ENCODE data around the gene KIAA2012.

Gene KIAA2012

DNA sequence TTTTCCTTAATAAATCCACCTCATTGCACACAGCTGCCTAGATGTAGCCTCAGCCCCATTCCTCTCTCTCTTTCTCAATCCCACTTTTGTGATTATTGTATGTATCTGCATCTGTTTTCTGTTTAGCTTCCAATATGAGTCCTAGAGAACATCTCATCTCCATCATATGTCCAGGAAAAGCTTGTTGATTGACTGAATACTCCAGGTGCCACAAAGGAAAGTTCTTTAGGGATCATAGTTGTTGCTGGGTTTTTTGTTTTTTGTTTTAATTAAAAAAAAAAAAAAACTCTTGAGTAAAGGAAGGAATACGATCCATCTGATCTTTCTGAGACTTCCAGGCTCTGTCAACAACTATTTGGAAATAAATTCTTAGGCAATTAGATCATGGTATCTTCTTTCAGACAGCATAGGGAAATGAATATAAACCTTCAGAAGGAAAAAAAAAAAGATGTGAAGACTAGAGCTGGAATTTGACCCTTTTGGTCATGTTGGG, 42.5 kb downstream of the KIAA2012 start:
- H3K27ac ChIP-seq (ENCODE audit: low read depth, low read length), result peak overlapping the region; percentile 63
- H3K36me3 ChIP-seq (ENCODE audit: insufficient read depth, low read length), result no peaks in the 10 kb centered on the region
- H3K27me3 ChIP-seq (ENCODE audit: insufficient read depth, low read length), result no peaks in the 10 kb centered on the region
- no peaks in the 10 kb centered on the region for H3K79me2 ChIP-seq (ENCODE audit: control insufficient read depth, insufficient read depth, low read length, unreplicated experiment)
- H2AFZ ChIP-seq (ENCODE audit: low read length, unreplicated experiment), result no peak overlapping the region
- 0 out of 2 replicates have a peak overlapping the region, but pooled peaks have one; percentile 14 for H3K4me3 ChIP-seq (ENCODE audit: low read depth, low read length)
- H3K4me1 ChIP-seq (ENCODE audit: control insufficient read depth, insufficient read depth, low read length, unreplicated experiment), result peaks cover 28% of the 10 kb centered on the region

- H2AFZ ChIP-seq (ENCODE audit: low read length, unreplicated experiment), result no peak overlapping the region
Observed at GRCh38 chr2:202116691-202117090, 43.6 kb downstream of the KIAA2012 start.

DNA sequence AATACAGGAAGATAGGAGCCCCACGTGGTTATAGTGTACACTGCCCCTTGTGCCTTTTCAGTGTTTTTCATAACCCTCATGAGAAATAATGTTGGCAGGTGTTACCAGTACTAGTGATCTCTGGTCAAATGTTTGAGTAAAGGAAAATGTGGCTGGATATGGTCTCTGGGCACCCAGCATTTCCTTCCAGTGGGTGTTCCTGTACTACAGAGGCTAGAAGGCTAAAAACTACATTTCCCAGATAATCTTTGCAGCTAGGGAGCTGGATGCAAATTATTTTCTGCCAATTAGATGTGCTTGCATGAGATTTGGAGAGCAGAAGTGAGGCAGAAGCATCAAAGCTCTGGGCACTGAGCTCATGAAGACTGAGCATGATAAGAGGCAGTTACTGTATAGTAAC, 45.1 kb downstream of the KIAA2012 start:
- Histone ChIP-seq H3K4me1 (ENCODE audit: control insufficient read depth, insufficient read depth, low read length, unreplicated experiment) (peaks cover 23% of the 10 kb centered on the region), H3K79me2 (ENCODE audit: control insufficient read depth, insufficient read depth, low read length, unreplicated experiment) (no peaks in the 10 kb centered on the region), H2AFZ (ENCODE audit: low read length, unreplicated experiment) (no peak overlapping the region)

More at GRCh38 chr2:202116691-202117090, 43.6 kb downstream of the KIAA2012 start:
- H3K27me3 ChIP-seq (ENCODE audit: insufficient read depth, low read length), result no peaks in the 10 kb centered on the region
- no peaks in the 10 kb centered on the region for H3K79me2 ChIP-seq (ENCODE audit: control insufficient read depth, insufficient read depth, low read length, unreplicated experiment)
- peaks cover 23% of the 10 kb centered on the region for H3K4me1 ChIP-seq (ENCODE audit: control insufficient read depth, insufficient read depth, low read length, unreplicated experiment)
- no peak overlapping the region for H3K4me3 ChIP-seq (ENCODE audit: low read depth, low read length)
- no peaks in the 10 kb centered on the region for H3K36me3 ChIP-seq (ENCODE audit: insufficient read depth, low read length)
- no peak overlapping the region for H3K27ac ChIP-seq (ENCODE audit: low read depth, low read length)

DNA sequence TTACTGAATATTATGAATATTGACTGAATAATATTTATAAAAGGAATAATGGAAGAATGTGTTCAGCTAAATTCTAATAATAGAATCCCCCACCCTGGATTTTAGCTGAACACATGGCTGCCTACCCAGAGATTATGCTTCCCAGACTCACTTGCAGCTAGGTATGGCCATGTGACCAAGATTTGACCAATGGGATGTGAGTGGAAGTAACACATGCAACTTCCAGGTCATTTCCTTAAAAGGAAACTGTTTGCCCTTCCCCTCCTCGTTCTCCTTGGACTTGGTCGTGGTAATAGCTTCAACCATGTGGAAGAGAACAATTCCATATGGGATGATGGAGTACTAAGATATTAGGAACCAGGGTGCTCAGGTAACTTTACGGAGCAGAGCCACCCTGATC, 47.8 kb downstream of the KIAA2012 start:
- Histone ChIP-seq H3K27ac (ENCODE audit: low read depth, low read length) (no peak overlapping the region), H2AFZ (ENCODE audit: low read length, unreplicated experiment) (no peak overlapping the region), H3K79me2 (ENCODE audit: control insufficient read depth, insufficient read depth, low read length, unreplicated experiment) (no peaks in the 10 kb centered on the region), H3K4me3 (ENCODE audit: low read depth, low read length) (no peak overlapping the region), H3K4me1 (ENCODE audit: control insufficient read depth, insufficient read depth, low read length, unreplicated experiment) (peaks cover 12% of the 10 kb centered on the region), H3K36me3 (ENCODE audit: insufficient read depth, low read length) (no peaks in the 10 kb centered on the region), H3K27me3 (ENCODE audit: insufficient read depth, low read length) (no peaks in the 10 kb centered on the region)

More for the DNA sequence above, 45.1 kb downstream of the KIAA2012 start:
- H3K36me3 ChIP-seq (ENCODE audit: insufficient read depth, low read length), result no peaks in the 10 kb centered on the region
- no peak overlapping the region for H3K27ac ChIP-seq (ENCODE audit: low read depth, low read length)
- H3K4me3 ChIP-seq (ENCODE audit: low read depth, low read length), result no peak overlapping the region
- H3K27me3 ChIP-seq (ENCODE audit: insufficient read depth, low read length), result no peaks in the 10 kb centered on the region

DNA sequence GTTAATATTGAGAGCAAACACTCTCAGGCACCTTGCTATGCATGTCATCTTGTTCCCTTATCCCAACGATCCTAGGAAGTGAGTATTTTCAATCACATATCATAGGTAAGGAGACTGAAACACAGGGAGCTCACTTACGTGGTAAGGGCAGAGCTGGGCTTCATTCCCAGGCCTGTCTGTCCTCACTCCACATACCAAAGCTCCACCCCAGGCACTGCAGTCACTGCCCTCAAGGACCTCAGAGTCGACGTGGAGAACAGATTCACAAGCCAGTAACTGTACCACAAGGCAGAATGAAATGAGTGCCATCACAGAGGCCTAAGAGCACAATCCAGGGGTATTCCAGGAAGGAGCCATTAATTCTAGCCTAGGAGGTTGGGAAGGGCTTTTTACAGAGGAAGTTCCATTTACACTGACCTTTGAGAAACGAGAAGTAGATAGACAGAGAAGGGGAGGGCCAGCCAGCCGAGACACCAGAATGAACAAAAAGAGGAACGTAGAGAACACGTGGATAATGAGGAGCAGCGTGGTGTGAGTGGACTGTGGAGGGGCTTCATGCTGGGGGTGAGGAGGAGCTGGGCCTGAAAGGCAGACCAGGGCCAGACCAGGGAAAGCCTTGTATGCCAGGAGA, 48.6 kb downstream of the KIAA2012 start:
- Histone ChIP-seq H3K4me3 (ENCODE audit: low read depth, low read length) (no peak overlapping the region), H3K4me1 (ENCODE audit: control insufficient read depth, insufficient read depth, low read length, unreplicated experiment) (peaks cover 4% of the 10 kb centered on the region), H3K36me3 (ENCODE audit: insufficient read depth, low read length) (no peaks in the 10 kb centered on the region), H3K27me3 (ENCODE audit: insufficient read depth, low read length) (no peaks in the 10 kb centered on the region), H3K79me2 (ENCODE audit: control insufficient read depth, insufficient read depth, low read length, unreplicated experiment) (no peaks in the 10 kb centered on the region), H2AFZ (ENCODE audit: low read length, unreplicated experiment) (no peak overlapping the region), H3K27ac (ENCODE audit: low read depth, low read length) (no peak overlapping the region)

GRCh38 chr2:202122163-202122540, 49.1 kb downstream of the KIAA2012 start:
- H3K4me1 ChIP-seq (ENCODE audit: control insufficient read depth, insufficient read depth, low read length, unreplicated experiment), result no peaks in the 10 kb centered on the region
- no peak overlapping the region for H3K4me3 ChIP-seq (ENCODE audit: low read depth, low read length)
- H3K27me3 ChIP-seq (ENCODE audit: insufficient read depth, low read length), result no peaks in the 10 kb centered on the region
- H3K79me2 ChIP-seq (ENCODE audit: control insufficient read depth, insufficient read depth, low read length, unreplicated experiment), result no peaks in the 10 kb centered on the region
- H3K36me3 ChIP-seq (ENCODE audit: insufficient read depth, low read length), result no peaks in the 10 kb centered on the region
- H2AFZ ChIP-seq (ENCODE audit: low read length, unreplicated experiment), result no peak overlapping the region
- H3K27ac ChIP-seq (ENCODE audit: low read depth, low read length), result no peak overlapping the region

GRCh38 chr2:202122980-202123720, 50.1 kb downstream of the KIAA2012 start:
- Histone ChIP-seq H3K27ac (ENCODE audit: low read depth, low read length) (no peak overlapping the region), H3K4me3 (ENCODE audit: low read depth, low read length) (no peak overlapping the region), H3K27me3 (ENCODE audit: insufficient read depth, low read length) (no peaks in the 10 kb centered on the region), H3K4me1 (ENCODE audit: control insufficient read depth, insufficient read depth, low read length, unreplicated experiment) (no peaks in the 10 kb centered on the region), H3K36me3 (ENCODE audit: insufficient read depth, low read length) (no peaks in the 10 kb centered on the region), H2AFZ (ENCODE audit: low read length, unreplicated experiment) (no peak overlapping the region), H3K79me2 (ENCODE audit: control insufficient read depth, insufficient read depth, low read length, unreplicated experiment) (no peaks in the 10 kb centered on the region)

DNA sequence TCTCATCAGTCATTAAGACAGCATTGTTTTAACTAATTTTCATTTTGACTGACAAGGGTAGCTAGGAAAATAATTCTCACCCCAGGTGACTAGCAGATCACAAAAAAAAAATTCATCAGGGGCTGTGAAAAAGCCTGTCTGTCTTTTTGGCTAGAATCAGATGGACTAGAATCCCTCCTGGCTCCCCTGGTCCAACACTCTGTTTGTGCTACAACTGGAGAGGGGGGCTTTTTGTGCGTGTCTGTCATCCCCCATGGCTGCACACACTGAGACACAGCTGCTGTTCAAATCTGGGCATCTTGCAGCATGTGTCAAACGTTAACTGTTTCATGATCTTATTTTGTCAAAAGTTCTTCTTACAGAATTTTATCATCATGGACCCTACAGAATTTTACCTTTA, 51.2 kb downstream of the KIAA2012 start:
- H3K4me3 ChIP-seq (ENCODE audit: low read depth, low read length), result no peak overlapping the region

GRCh38 chr2:202127687-202128331, 54.8 kb downstream of the KIAA2012 start:
- no peaks in the 10 kb centered on the region for H3K79me2 ChIP-seq (ENCODE audit: control insufficient read depth, insufficient read depth, low read length, unreplicated experiment)

More for the DNA sequence above, 51.2 kb downstream of the KIAA2012 start:
- Histone ChIP-seq H3K27ac (ENCODE audit: low read depth, low read length) (no peak overlapping the region), H3K36me3 (ENCODE audit: insufficient read depth, low read length) (no peaks in the 10 kb centered on the region), H3K4me1 (ENCODE audit: control insufficient read depth, insufficient read depth, low read length, unreplicated experiment) (no peaks in the 10 kb centered on the region), H3K79me2 (ENCODE audit: control insufficient read depth, insufficient read depth, low read length, unreplicated experiment) (no peaks in the 10 kb centered on the region), H2AFZ (ENCODE audit: low read length, unreplicated experiment) (no peak overlapping the region), H3K27me3 (ENCODE audit: insufficient read depth, low read length) (no peaks in the 10 kb centered on the region)

DNA sequence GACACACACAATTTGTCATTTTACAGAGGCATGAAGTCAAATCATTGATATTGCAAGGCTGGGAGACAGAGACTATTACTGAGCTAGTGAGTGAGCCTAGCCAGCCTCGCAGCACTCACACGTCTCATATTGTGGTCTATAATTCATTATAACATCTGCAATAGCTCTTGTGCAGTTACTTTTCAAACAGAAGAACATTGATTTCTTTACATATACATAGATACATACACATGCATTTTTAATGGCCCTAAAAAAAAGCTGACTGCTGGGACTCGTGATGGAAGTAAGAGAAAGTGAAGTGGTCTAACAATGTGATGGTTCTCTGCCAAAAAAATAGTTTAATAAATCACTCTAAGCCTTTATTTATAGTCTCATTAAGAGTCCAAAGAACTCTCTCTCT, 56.8 kb downstream of the KIAA2012 start:
- H3K79me2 ChIP-seq (ENCODE audit: control insufficient read depth, insufficient read depth, low read length, unreplicated experiment), result no peaks in the 10 kb centered on the region
- no peak overlapping the region for H3K4me3 ChIP-seq (ENCODE audit: low read depth, low read length)
- H3K4me1 ChIP-seq (ENCODE audit: control insufficient read depth, insufficient read depth, low read length, unreplicated experiment), result peaks cover 12% of the 10 kb centered on the region
- H2AFZ ChIP-seq (ENCODE audit: low read length, unreplicated experiment), result no peak overlapping the region
- no peaks in the 10 kb centered on the region for H3K27me3 ChIP-seq (ENCODE audit: insufficient read depth, low read length)
- no peaks in the 10 kb centered on the region for H3K36me3 ChIP-seq (ENCODE audit: insufficient read depth, low read length)
- no peak overlapping the region for H3K27ac ChIP-seq (ENCODE audit: low read depth, low read length)

More at GRCh38 chr2:202127687-202128331, 54.8 kb downstream of the KIAA2012 start:
- H3K4me3 ChIP-seq (ENCODE audit: low read depth, low read length), result no peak overlapping the region
- no peaks in the 10 kb centered on the region for H3K4me1 ChIP-seq (ENCODE audit: control insufficient read depth, insufficient read depth, low read length, unreplicated experiment)
- H3K36me3 ChIP-seq (ENCODE audit: insufficient read depth, low read length), result no peaks in the 10 kb centered on the region
- no peak overlapping the region for H2AFZ ChIP-seq (ENCODE audit: low read length, unreplicated experiment)
- H3K27me3 ChIP-seq (ENCODE audit: insufficient read depth, low read length), result no peaks in the 10 kb centered on the region
- H3K27ac ChIP-seq (ENCODE audit: low read depth, low read length), result no peak overlapping the region
